Adrenal gland (tissue), 5 donors: ENCODE results near the gene ARHGEF2.

Experiments
- CTCF ChIP-seq, 6 experiments: fragments of 450-650 bp in 4 of 6; fragments of 200-600 bp in 2 of 6; sonication (generic) in 1 of 6; IDR thresholded peaks; 1 replicate in 5 of 6; 2 replicates in 1 of 6; pipeline versions ENCODE4 v1.5.1 to v1.8.0; 2016 to 2021; ENCODE audit warnings: antibody characterized with exemption in 6 of 6, mild to moderate bottlenecking in 2 of 6, moderate library complexity in 1 of 6
- POLR2A ChIP-seq, 2 donors: fragments of 450-650 bp; IDR thresholded peaks; one replicate each; pipeline ENCODE4 v1.6.1; 2017; ENCODE audit warnings: antibody characterized with exemption in 2 of 2, mild to moderate bottlenecking in 2 of 2, moderate library complexity in 1 of 2
- donor health status: DM: no; HTN: no; CAD: no.

GRCh38 chr1:156026588-156026987, 48.2 kb upstream of the ARHGEF2 start:
- TF ChIP-seq CTCF (IDR thresholded peaks at IDR 0.05): no peak
- no peak for TF ChIP-seq POLR2A (IDR thresholded peaks at IDR 0.05)
